CD4-positive, alpha-beta T cell treated with Interleukin-4 for 4 hours (primary cell): ENCODE results near the gene NEK5.
"Not testable (repeated sequence)": the region's sequence is repeated elsewhere in the genome, so short reads cannot be mapped to it uniquely, and the experiment has no call there.

ENCODE experiments used
- DNase-seq: peaks from one replicate; pipeline ENCODE4 v3.0.0-alpha.2; 2020

NEK5 gene

GRCh38 chr13:52137489-52137888 lies 8.6 kb upstream of the NEK5 start:
- no peak for DNase-seq

- DNase-seq = no peak
Observed at GRCh38 chr13:52136763-52137162, 7.9 kb upstream of the NEK5 start.

GRCh38 chr13:52130641-52131040 lies 1.8 kb upstream of the NEK5 start:
- DNase-seq = no peak

GRCh38 chr13:52127783-52128702 lies 830 bp downstream of the NEK5 start:
- peak; percentile 67 for DNase-seq

GRCh38 chr13:52127378-52127777 lies 1.5 kb downstream of the NEK5 start:
- DNase-seq = no peak

- no peak for DNase-seq
Observed at GRCh38 chr13:52125547-52125946, 3.3 kb downstream of the NEK5 start.

GRCh38 chr13:52118595-52118994 lies 10.3 kb downstream of the NEK5 start:
- DNase-seq = no peak

- DNase-seq = no peak
Observed at GRCh38 chr13:52118095-52118494, 10.8 kb downstream of the NEK5 start.

- no peak for DNase-seq
Observed at GRCh38 chr13:52112591-52112990, 16.3 kb downstream of the NEK5 start.

- no peak for DNase-seq
Observed at GRCh38 chr13:52109116-52109670, 19.7 kb downstream of the NEK5 start.

- no peak for DNase-seq
Observed at GRCh38 chr13:52105841-52106240, 23.0 kb downstream of the NEK5 start.

GRCh38 chr13:52104624-52105023 lies 24.2 kb downstream of the NEK5 start:
- no peak for DNase-seq

- DNase-seq = no peak
Observed at GRCh38 chr13:52103386-52103785, 25.5 kb downstream of the NEK5 start.

GRCh38 chr13:52102423-52102822 lies 26.4 kb downstream of the NEK5 start:
- DNase-seq = not testable (repeated sequence)

GRCh38 chr13:52097197-52097596 lies 31.7 kb downstream of the NEK5 start:
- DNase-seq = no peak

GRCh38 chr13:52096748-52097147 lies 32.1 kb downstream of the NEK5 start:
- no peak for DNase-seq

GRCh38 chr13:52096062-52096461 lies 32.8 kb downstream of the NEK5 start:
- no peak for DNase-seq

- no peak for DNase-seq
Observed at GRCh38 chr13:52092087-52092486, 36.8 kb downstream of the NEK5 start.

- DNase-seq = no peak
Observed at GRCh38 chr13:52091473-52091872, 37.4 kb downstream of the NEK5 start.

GRCh38 chr13:52085421-52085820 lies 43.5 kb downstream of the NEK5 start:
- no peak for DNase-seq

- DNase-seq = not testable (repeated sequence)
Observed at GRCh38 chr13:52084981-52085380, 43.9 kb downstream of the NEK5 start.

GRCh38 chr13:52082601-52083000 lies 46.3 kb downstream of the NEK5 start:
- DNase-seq = no peak

GRCh38 chr13:52079891-52080290 lies 49.0 kb downstream of the NEK5 start:
- DNase-seq = not testable (repeated sequence)

- no peak for DNase-seq
Observed at GRCh38 chr13:52070929-52071523, 57.8 kb downstream of the NEK5 start.
